WTC11 (cell line): ENCODE data around the gene PTPN13.

Experiments used
- CREM ChIP-seq: sonication (generic); formaldehyde crosslinking; IDR thresholded peaks from 2 replicates; pipeline ENCODE4 v1.8.1; 2022; ENCODE audit warnings: mild to moderate bottlenecking, missing genetic modification reagents, moderate library complexity
- SP1 ChIP-seq: sonication (generic); formaldehyde crosslinking; conservative IDR thresholded peaks from 2 replicates; pipeline ENCODE4 v1.8.1; 2022; ENCODE audit warnings: missing genetic modification reagents
- TF ChIP-seq, protein P1 (sequence below): sonication (generic); formaldehyde crosslinking; IDR thresholded peaks from 2 replicates; pipeline ENCODE4 v1.8.1; 2023; ENCODE audit warnings: mild to moderate bottlenecking, missing genetic modification reagents
- TF ChIP-seq, protein P2 (sequence below): fragments of 200-600 bp; IDR thresholded peaks from 2 replicates; pipeline ENCODE4 v1.8.0; 2022; ENCODE audit warnings: antibody characterized with exemption

DNA sequence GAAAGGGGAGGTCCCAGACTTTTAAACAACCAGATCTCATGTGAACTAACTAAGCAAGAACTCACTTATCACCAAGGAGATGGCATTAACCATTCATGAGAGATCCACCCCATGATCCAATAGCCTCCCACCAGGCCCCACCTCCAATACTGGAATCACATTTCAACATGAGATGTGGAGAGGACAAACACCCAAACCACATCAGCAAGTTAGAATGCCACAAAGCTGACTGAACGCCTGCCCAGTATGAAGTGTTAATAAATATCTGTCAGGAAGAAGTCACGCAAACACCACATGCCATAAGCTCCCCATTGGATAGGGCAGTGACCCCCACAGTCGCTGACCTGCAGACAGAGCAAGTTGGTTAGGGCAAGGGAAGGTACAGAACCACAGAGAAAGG, 240.8 kb downstream of the PTPN13 start:
- TF ChIP-seq, protein P1, sequence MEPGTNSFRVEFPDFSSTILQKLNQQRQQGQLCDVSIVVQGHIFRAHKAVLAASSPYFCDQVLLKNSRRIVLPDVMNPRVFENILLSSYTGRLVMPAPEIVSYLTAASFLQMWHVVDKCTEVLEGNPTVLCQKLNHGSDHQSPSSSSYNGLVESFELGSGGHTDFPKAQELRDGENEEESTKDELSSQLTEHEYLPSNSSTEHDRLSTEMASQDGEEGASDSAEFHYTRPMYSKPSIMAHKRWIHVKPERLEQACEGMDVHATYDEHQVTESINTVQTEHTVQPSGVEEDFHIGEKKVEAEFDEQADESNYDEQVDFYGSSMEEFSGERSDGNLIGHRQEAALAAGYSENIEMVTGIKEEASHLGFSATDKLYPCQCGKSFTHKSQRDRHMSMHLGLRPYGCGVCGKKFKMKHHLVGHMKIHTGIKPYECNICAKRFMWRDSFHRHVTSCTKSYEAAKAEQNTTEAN (CRISPR knock-in tag): no peak
- TF ChIP-seq SP1 (CRISPR knock-in tag) (no peak), CREM (CRISPR knock-in tag) (no peak)
- TF ChIP-seq, protein P2, sequence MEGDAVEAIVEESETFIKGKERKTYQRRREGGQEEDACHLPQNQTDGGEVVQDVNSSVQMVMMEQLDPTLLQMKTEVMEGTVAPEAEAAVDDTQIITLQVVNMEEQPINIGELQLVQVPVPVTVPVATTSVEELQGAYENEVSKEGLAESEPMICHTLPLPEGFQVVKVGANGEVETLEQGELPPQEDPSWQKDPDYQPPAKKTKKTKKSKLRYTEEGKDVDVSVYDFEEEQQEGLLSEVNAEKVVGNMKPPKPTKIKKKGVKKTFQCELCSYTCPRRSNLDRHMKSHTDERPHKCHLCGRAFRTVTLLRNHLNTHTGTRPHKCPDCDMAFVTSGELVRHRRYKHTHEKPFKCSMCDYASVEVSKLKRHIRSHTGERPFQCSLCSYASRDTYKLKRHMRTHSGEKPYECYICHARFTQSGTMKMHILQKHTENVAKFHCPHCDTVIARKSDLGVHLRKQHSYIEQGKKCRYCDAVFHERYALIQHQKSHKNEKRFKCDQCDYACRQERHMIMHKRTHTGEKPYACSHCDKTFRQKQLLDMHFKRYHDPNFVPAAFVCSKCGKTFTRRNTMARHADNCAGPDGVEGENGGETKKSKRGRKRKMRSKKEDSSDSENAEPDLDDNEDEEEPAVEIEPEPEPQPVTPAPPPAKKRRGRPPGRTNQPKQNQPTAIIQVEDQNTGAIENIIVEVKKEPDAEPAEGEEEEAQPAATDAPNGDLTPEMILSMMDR: no peak
